WI38 (cell line): ENCODE data around the gene RMP24.

Experiments used
- H3K4me3 ChIP-seq: 2 replicates; pipeline ENCODE4 v1.5.1; 2011; ENCODE audit warnings: low read depth, mild to moderate bottlenecking, control low read depth, low read length
- CTCF ChIP-seq: IDR thresholded peaks from 2 replicates; pipeline ENCODE4 v1.5.1; 2012; ENCODE audit warnings: low read depth, mild to moderate bottlenecking, control low read depth, low read length

RMP24 gene

GRCh38 chr18:35936951-35937350, 35.5 kb upstream of the RMP24 start:
- TF ChIP-seq CTCF = no peak

GRCh38 chr18:35938158-35938557, 34.3 kb upstream of the RMP24 start:
- TF ChIP-seq CTCF = no peak
- no peak overlapping the region for H3K4me3 ChIP-seq

More at GRCh38 chr18:35936951-35937350, 35.5 kb upstream of the RMP24 start:
- no peak overlapping the region for H3K4me3 ChIP-seq

GRCh38 chr18:35938562-35938961, 33.9 kb upstream of the RMP24 start:
- no peak overlapping the region for H3K4me3 ChIP-seq

GRCh38 chr18:35939138-35939537, 33.3 kb upstream of the RMP24 start:
- TF ChIP-seq CTCF = no peak
- H3K4me3 ChIP-seq = no peak overlapping the region

More at GRCh38 chr18:35938562-35938961, 33.9 kb upstream of the RMP24 start:
- no peak for TF ChIP-seq CTCF

GRCh38 chr18:35941299-35941698, 31.2 kb upstream of the RMP24 start:
- TF ChIP-seq CTCF = no peak
- no peak overlapping the region for H3K4me3 ChIP-seq

GRCh38 chr18:35942133-35942532, 30.3 kb upstream of the RMP24 start:
- no peak overlapping the region for H3K4me3 ChIP-seq
- no peak for TF ChIP-seq CTCF

- no peak for TF ChIP-seq CTCF
- no peak overlapping the region for H3K4me3 ChIP-seq
Measured at GRCh38 chr18:35942661-35943060, 29.8 kb upstream of the RMP24 start.
